GM19397 (cell line): ENCODE results near the gene KLK1.

Experiments used
- ATAC-seq: cut with Tn5 transposase; IDR thresholded peaks from one replicate; pipeline ENCODE4 v1.9.1; 2021; ENCODE audit warnings: mild to moderate bottlenecking, moderate library complexity; ENCODE audit not compliant: unreplicated experiment

KLK1 gene

GRCh38 chr19:50823389-50824042, at the start of gene KLK1:
Gene KLK1, minus strand, starts transcription at chr19:50823787. Its CDS starts 39 bp downstream, at chr19:50823748.
- ATAC-seq = no peak

- ATAC-seq = no peak
Measured at GRCh38 chr19:50873056-50873455, 49.5 kb upstream of the KLK1 start, which contains the start of gene KLK2. Gene KLK2, plus strand, starts transcription at chr19:50873439. Its CDS starts 35 bp downstream, at chr19:50873474.

GRCh38 chr19:50870417-50871089, 47.0 kb upstream of the KLK1 start:
- no peak for ATAC-seq

GRCh38 chr19:50869479-50869878, 45.9 kb upstream of the KLK1 start:
- ATAC-seq = no peak

GRCh38 chr19:50861496-50862286, 38.1 kb upstream of the KLK1 start:
- ATAC-seq = no peak

- ATAC-seq = no peak
Measured at GRCh38 chr19:50861010-50861409, 37.4 kb upstream of the KLK1 start.

- no peak for ATAC-seq
Measured at GRCh38 chr19:50859849-50860248, 36.3 kb upstream of the KLK1 start.

GRCh38 chr19:50858886-50859285, 35.3 kb upstream of the KLK1 start:
- no peak for ATAC-seq

GRCh38 chr19:50857366-50857765, 33.8 kb upstream of the KLK1 start:
- no peak for ATAC-seq

GRCh38 chr19:50854636-50855410, 31.2 kb upstream of the KLK1 start, which contains the start of gene KLK3:
Gene KLK3, plus strand, starts transcription at chr19:50854915. Its CDS starts 41 bp downstream, at chr19:50854956.
- no peak for ATAC-seq

- no peak for ATAC-seq
Measured at GRCh38 chr19:50851620-50852019, 28.0 kb upstream of the KLK1 start.

GRCh38 chr19:50850738-50851137, 27.2 kb upstream of the KLK1 start:
- ATAC-seq = no peak

- ATAC-seq = no peak
Measured at GRCh38 chr19:50844296-50844935, 20.8 kb upstream of the KLK1 start.

- no peak for ATAC-seq
Measured at GRCh38 chr19:50843701-50844221, 20.2 kb upstream of the KLK1 start.

- ATAC-seq = no peak
Measured at GRCh38 chr19:50843205-50843604, 19.6 kb upstream of the KLK1 start.

- no peak for ATAC-seq
Measured at GRCh38 chr19:50842130-50842529, 18.5 kb upstream of the KLK1 start.

- no peak for ATAC-seq
Measured at GRCh38 chr19:50839712-50840655, 16.4 kb upstream of the KLK1 start.

GRCh38 chr19:50838239-50838638, 14.7 kb upstream of the KLK1 start:
- ATAC-seq = no peak

GRCh38 chr19:50837300-50837699, 13.7 kb upstream of the KLK1 start:
- no peak for ATAC-seq
